Parathyroid adenoma (tissue), 2 donors: ENCODE measurements around the gene SPRYD4.
"Not testable (repeated sequence)": the region's sequence is repeated elsewhere in the genome, so short reads cannot be mapped to it uniquely, and the experiment has no call there.

ENCODE experiments used
- H2AFZ ChIP-seq: fragments of 300-600 bp; sonication (generic); one replicate; pipeline ENCODE4 v1.7.0; 2017; ENCODE audit warnings: antibody characterized with exemption, mild to moderate bottlenecking
- H3K27ac ChIP-seq: fragments of 300-600 bp; sonication (generic); one replicate; pipeline ENCODE4 v1.7.0; 2017
- H3K27me3 ChIP-seq: fragments of 300-600 bp; sonication (generic); one replicate; pipeline ENCODE4 v1.7.0; 2017; ENCODE audit warnings: low read length; ENCODE audit not compliant: control insufficient read depth, insufficient read depth
- H3K36me3 ChIP-seq: fragments of 300-600 bp; sonication (generic); one replicate; pipeline ENCODE4 v1.7.0; 2017; ENCODE audit warnings: low read length; ENCODE audit not compliant: control insufficient read depth, insufficient read depth
- H3K4me1 ChIP-seq: fragments of 300-600 bp; sonication (generic); one replicate; pipeline ENCODE4 v1.7.0; 2017; ENCODE audit warnings: control low read depth
- H3K4me2 ChIP-seq: fragments of 300-600 bp; sonication (generic); one replicate; pipeline ENCODE4 v1.7.0; 2017; ENCODE audit warnings: low read length
- H3K4me3 ChIP-seq: fragments of 300-600 bp; sonication (generic); one replicate; pipeline ENCODE4 v1.7.0; 2017; ENCODE audit warnings: low read depth, low read length
- H3K79me2 ChIP-seq: fragments of 300-600 bp; sonication (generic); one replicate; pipeline ENCODE4 v1.7.0; 2017; ENCODE audit warnings: control low read depth
- H3K9ac ChIP-seq: fragments of 300-600 bp; sonication (generic); one replicate; pipeline ENCODE4 v1.7.0; 2017; ENCODE audit warnings: mild to moderate bottlenecking
- H3K9me3 ChIP-seq: fragments of 300-600 bp; sonication (generic); one replicate; pipeline ENCODE4 v1.7.0; 2017; ENCODE audit warnings: low read length; ENCODE audit not compliant: control insufficient read depth
- TF ChIP-seq, protein P1 (sequence below): fragments of 300-600 bp; sonication (generic); IDR thresholded peaks from one replicate; pipeline ENCODE4 v1.7.0; 2017; ENCODE audit warnings: antibody characterized with exemption, mild to moderate bottlenecking
- donor health status: primary hyperparathyroidism.

Gene SPRYD4

DNA sequence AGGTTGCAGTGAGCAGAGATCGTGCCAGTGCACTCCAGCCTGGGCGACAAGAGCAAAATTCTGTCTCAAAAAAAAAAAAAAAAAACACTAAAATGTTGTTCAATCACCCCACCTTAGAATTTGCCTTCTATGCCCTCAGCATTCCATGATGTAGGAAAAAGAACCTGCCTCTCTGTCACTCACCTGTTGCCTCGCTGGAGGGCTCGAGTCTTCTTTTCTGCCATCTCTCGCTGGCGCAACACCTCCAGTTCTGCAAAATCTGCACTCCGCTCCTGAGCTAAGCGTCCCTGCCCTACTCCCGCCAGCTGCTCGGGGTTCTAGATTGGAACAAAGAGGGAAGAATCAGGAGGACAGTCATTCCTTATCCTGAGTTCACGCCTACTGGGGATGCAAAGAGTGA, 37.1 kb upstream of the SPRYD4 start:
- TF ChIP-seq, protein P1, sequence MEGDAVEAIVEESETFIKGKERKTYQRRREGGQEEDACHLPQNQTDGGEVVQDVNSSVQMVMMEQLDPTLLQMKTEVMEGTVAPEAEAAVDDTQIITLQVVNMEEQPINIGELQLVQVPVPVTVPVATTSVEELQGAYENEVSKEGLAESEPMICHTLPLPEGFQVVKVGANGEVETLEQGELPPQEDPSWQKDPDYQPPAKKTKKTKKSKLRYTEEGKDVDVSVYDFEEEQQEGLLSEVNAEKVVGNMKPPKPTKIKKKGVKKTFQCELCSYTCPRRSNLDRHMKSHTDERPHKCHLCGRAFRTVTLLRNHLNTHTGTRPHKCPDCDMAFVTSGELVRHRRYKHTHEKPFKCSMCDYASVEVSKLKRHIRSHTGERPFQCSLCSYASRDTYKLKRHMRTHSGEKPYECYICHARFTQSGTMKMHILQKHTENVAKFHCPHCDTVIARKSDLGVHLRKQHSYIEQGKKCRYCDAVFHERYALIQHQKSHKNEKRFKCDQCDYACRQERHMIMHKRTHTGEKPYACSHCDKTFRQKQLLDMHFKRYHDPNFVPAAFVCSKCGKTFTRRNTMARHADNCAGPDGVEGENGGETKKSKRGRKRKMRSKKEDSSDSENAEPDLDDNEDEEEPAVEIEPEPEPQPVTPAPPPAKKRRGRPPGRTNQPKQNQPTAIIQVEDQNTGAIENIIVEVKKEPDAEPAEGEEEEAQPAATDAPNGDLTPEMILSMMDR: no peak
- Histone ChIP-seq H3K9me3 (no peaks in the 10 kb centered on the region), H3K4me2 (no peak overlapping the region), H2AFZ (no peak overlapping the region), H3K36me3 (no peaks in the 10 kb centered on the region), H3K9ac (no peak overlapping the region), H3K27ac (no peak overlapping the region), H3K4me1 (no peaks in the 10 kb centered on the region), H3K79me2 (no peaks in the 10 kb centered on the region), H3K4me3 (no peak overlapping the region), H3K27me3 (no peaks in the 10 kb centered on the region)

GRCh38 chr12:56431850-56432249, 36.5 kb upstream of the SPRYD4 start:
- Histone ChIP-seq H3K36me3 (no peaks in the 10 kb centered on the region), H3K4me2 (no peak overlapping the region), H3K9me3 (no peaks in the 10 kb centered on the region), H3K4me1 (no peaks in the 10 kb centered on the region), H3K27ac (no peak overlapping the region), H3K27me3 (no peaks in the 10 kb centered on the region), H3K79me2 (no peaks in the 10 kb centered on the region), H2AFZ (no peak overlapping the region), H3K4me3 (no peak overlapping the region), H3K9ac (no peak overlapping the region)
- TF ChIP-seq, protein P1: no peak

DNA sequence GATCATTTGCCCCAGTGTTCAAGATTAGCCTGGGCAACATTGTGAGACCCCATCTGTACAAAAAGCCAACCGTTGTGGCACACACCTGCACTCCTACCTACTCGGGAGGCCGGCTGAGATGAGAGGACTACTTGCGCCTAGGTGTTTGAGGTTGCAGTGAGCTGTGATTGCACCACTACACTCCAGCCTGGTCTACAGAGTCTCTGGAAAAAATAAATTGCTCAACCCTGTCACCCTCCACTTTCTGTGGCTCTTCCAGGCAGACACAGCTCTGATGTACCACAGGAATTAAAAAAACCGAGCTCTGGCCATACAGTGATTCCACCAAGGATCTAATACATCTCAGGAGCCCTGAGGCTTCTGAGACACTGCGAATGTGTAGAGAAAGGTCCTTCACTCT, 33.5 kb upstream of the SPRYD4 start:
- Histone ChIP-seq H3K27ac (no peak overlapping the region), H3K4me1 (peaks cover 7% of the 10 kb centered on the region), H3K79me2 (no peaks in the 10 kb centered on the region), H3K4me2 (no peak overlapping the region), H3K9ac (no peak overlapping the region), H3K36me3 (no peaks in the 10 kb centered on the region), H3K9me3 (no peaks in the 10 kb centered on the region), H3K27me3 (no peaks in the 10 kb centered on the region), H2AFZ (no peak overlapping the region), H3K4me3 (no peak overlapping the region)
- TF ChIP-seq, protein P1: no peak

DNA sequence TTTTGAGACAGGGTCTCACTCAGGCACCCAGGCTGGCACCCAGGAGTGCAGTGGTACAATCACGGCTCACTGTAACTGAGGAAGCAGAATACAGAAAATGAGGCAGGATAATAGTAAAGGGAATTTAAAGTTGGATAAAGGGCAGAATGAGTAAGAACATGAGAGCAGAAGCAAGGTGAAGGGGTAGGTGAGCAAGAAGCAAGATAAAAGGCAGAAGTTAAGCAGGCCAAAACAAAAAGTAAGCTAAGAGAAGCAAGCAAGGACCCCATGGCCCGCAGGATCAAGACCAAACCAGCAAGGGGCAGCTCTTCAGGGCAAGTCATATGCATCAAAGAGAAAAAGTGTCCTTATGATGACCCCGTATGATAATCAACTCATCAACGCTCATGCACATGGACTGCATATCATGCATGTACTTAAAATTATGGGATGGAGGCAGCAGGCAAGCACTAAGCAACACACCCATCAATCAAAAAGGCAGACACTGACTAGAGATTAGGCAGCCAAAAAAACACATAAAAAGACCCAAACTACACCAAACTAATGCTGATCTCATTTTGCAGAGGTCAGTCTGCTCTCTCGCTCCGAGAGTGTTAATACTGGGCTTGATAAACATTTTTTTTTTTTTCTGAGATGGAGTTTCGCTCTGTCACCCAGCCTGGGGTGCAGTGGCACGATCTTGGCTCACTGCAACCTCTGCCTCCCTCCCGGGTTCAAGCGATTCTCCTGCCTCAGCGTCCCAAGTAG, 30.8 kb upstream of the SPRYD4 start:
- Histone ChIP-seq H3K9me3 (no peaks in the 10 kb centered on the region), H3K4me2 (no peak overlapping the region), H3K9ac (no peak overlapping the region), H3K4me3 (no peak overlapping the region), H3K4me1 (peaks cover 7% of the 10 kb centered on the region), H2AFZ (peak overlapping the region; percentile 56), H3K27ac (no peak overlapping the region), H3K79me2 (no peaks in the 10 kb centered on the region), H3K27me3 (no peaks in the 10 kb centered on the region), H3K36me3 (no peaks in the 10 kb centered on the region)
- TF ChIP-seq, protein P1: no peak

DNA sequence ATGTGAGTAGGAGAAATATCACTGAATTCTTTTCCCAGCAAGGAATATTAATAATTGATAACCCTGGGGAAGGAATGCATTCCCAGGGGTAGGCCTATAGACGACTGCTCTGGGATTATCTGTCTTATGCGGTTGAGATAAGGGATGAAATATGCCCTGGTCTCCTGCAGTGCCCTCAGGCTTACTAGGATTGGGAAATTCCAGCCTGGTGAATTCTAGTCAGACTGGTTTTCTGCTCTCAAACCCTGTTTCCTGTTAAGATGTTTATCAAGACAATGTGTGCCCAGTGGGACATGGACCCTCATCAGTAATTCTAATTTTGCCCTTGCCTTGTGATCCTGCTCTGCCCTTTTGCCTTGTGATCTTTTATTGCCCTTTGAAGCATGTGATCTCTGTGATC, 25.2 kb upstream of the SPRYD4 start:
- H3K4me3 ChIP-seq, H3K4me2 ChIP-seq, H3K27ac ChIP-seq, H3K79me2 ChIP-seq, H2AFZ ChIP-seq, H3K36me3 ChIP-seq, H3K4me1 ChIP-seq, H3K27me3 ChIP-seq, H3K9ac ChIP-seq, H3K9me3 ChIP-seq: not testable (repeated sequence)
